Body of pancreas (tissue), 4 donors: ENCODE data around the gene ULK4. TPM values are rescaled to one million over a fixed set of nuclear protein-coding genes. Genes with fewer than 3 reads are reported as not detected.

Experiments
- ATAC-seq: fragments of 150-250 bp; one replicate; pipeline ENCODE4 v1.9.1; 2016
- DNase-seq, 4 donors: peaks; one replicate each; pipeline ENCODE4 v3.0.0-alpha.2; 2019
- H3K27ac ChIP-seq, 4 donors: fragments of 200-600 bp; sonication (generic); 1 replicate in 3 of 4; 2 replicates in 1 of 4; pipeline versions ENCODE4 v1.5.1 to v1.6.1; 2016 to 2019; ENCODE audit warnings: mild to moderate bottlenecking in 1 of 4, mixed read lengths in 1 of 4, moderate library complexity in 1 of 4
- H3K27me3 ChIP-seq, 2 donors: fragments of 200-600 bp; sonication (generic); one replicate each; pipeline ENCODE4 v1.6.0; 2016; ENCODE audit warnings: mild to moderate bottlenecking in 1 of 2
- H3K36me3 ChIP-seq, 2 donors: fragments of 200-600 bp; sonication (generic); replicated peaks in 1 of 2; 2 replicates each; pipeline ENCODE4 v1.5.1; 2016; ENCODE audit warnings: low read depth in 2 of 2; ENCODE audit not compliant: insufficient read depth in 1 of 2
- H3K4me1 ChIP-seq: fragments of 200-600 bp; sonication (generic); one replicate; pipeline ENCODE4 v1.6.0; 2016
- H3K4me3 ChIP-seq, 2 donors: fragments of 200-600 bp; sonication (generic); 1 replicate in 1 of 2; 2 replicates in 1 of 2; pipeline ENCODE4 v1.5.1; 2016 to 2019
- H3K9me3 ChIP-seq, 3 donors: fragments of 200-600 bp; sonication (generic); 1 replicate in 2 of 3; 2 replicates in 1 of 3; pipeline ENCODE4 v1.5.1; 2016
- CTCF ChIP-seq, 7 experiments: fragments of 450-650 bp in 4 of 7; fragments of 200-600 bp in 3 of 7; sonication (generic) in 3 of 7; IDR thresholded peaks; one replicate each; pipeline ENCODE4 v1.5.1; 2016 to 2019; ENCODE audit warnings: antibody characterized with exemption in 7 of 7
- POLR2A ChIP-seq, 3 donors: fragments of 450-650 bp; IDR thresholded peaks; one replicate each; pipeline ENCODE4 v1.6.1; 2016; ENCODE audit warnings: antibody characterized with exemption in 3 of 3, mild to moderate bottlenecking in 2 of 3
- WGBS, 2 donors: methylation state at CpG; one replicate each; pipeline ENCODE4 v1.1.5; 2017; 5-methylcytosine and 5-hydroxymethylcytosine counted together
- intact Hi-C: fragments of 100-400 bp; cut with DNase I; formaldehyde crosslinking; loops from one replicate; pipeline ENCODE4 v1.15.1; 2023
- total RNA-seq, 2 donors: library from RNA; depleted of rRNA; stranded (reverse); fragments of >200 nt; gene quantifications; one replicate each; pipeline ENCODE4 v1.1.0, GENCODE V29; 2016

ULK4 gene
- total RNA-seq, 2 donors from 2014 or later: 7.3 to 12.5 TPM

- no peak for TF ChIP-seq CTCF (IDR thresholded peaks at IDR 0.05)
- no peak for TF ChIP-seq POLR2A (IDR thresholded peaks at IDR 0.05)
- no peak overlapping the region for H3K4me3 ChIP-seq
- H3K27me3 ChIP-seq: no peaks in the 10 kb centered on the region
- H3K36me3 ChIP-seq: no peaks in the 10 kb centered on the region
- H3K9me3 ChIP-seq: no peaks in the 10 kb centered on the region
- no peak overlapping the region for H3K27ac ChIP-seq
- intact Hi-C loops: no loop called here
- H3K4me1 ChIP-seq: no peaks in the 10 kb centered on the region
- no peak for DNase-seq
- ATAC-seq: no peak
These were observed 208.3 kb downstream of the ULK4 start for GRCh38 chr3:41753651-41754050.

GRCh38 chr3:41751597-41751996 is 210.3 kb downstream of the ULK4 start:
- TF ChIP-seq POLR2A (IDR thresholded peaks at IDR 0.05): no peak
- no peak for TF ChIP-seq CTCF (IDR thresholded peaks at IDR 0.05)
- H3K27ac ChIP-seq: no peak overlapping the region
- H3K36me3 ChIP-seq: no peaks in the 10 kb centered on the region
- no peak for DNase-seq
- H3K9me3 ChIP-seq: no peaks in the 10 kb centered on the region
- H3K4me1 ChIP-seq: no peaks in the 10 kb centered on the region
- no peaks in the 10 kb centered on the region for H3K27me3 ChIP-seq
- intact Hi-C loops: no loop called here
- ATAC-seq: no peak
- H3K4me3 ChIP-seq: no peak overlapping the region

- DNase-seq (no peak), ATAC-seq (no peak)
- intact Hi-C loops: no loop called here
- H3K27me3 ChIP-seq: no peaks in the 10 kb centered on the region
- no peak overlapping the region for H3K4me3 ChIP-seq
- H3K36me3 ChIP-seq: no peaks in the 10 kb centered on the region
- whole genome bisulfite sequencing, 2 donors: 91 to 93% methylated on average over 4 of the region's 4 CpGs
- no peak overlapping the region for H3K27ac ChIP-seq
- TF ChIP-seq POLR2A (IDR thresholded peaks at IDR 0.05) (no peak), CTCF (IDR thresholded peaks at IDR 0.05) (no peak)
- no peaks in the 10 kb centered on the region for H3K9me3 ChIP-seq
- no peaks in the 10 kb centered on the region for H3K4me1 ChIP-seq
These were observed 211.9 kb downstream of the ULK4 start for GRCh38 chr3:41749988-41750387.

GRCh38 chr3:41746215-41746614 is 215.7 kb downstream of the ULK4 start:
- Histone ChIP-seq H3K4me3 (no peak overlapping the region), H3K9me3 (no peaks in the 10 kb centered on the region), H3K4me1 (no peaks in the 10 kb centered on the region), H3K27me3 (no peaks in the 10 kb centered on the region), H3K27ac (no peak overlapping the region), H3K36me3 (no peaks in the 10 kb centered on the region)
- 79 to 100% methylated on average over 1 of the region's 1 CpG for WGBS, 2 donors
- DNase-seq (no peak), ATAC-seq (no peak)
- TF ChIP-seq POLR2A (IDR thresholded peaks at IDR 0.05) (no peak), CTCF (IDR thresholded peaks at IDR 0.05) (no peak)
- intact Hi-C loops: no loop called here

- no peaks in the 10 kb centered on the region for H3K36me3 ChIP-seq
These were observed 219.8 kb downstream of the ULK4 start for GRCh38 chr3:41742121-41742520.

More at GRCh38 chr3:41742121-41742520, 219.8 kb downstream of the ULK4 start:
- Histone ChIP-seq H3K9me3 (no peaks in the 10 kb centered on the region), H3K4me3 (no peak overlapping the region), H3K4me1 (no peaks in the 10 kb centered on the region), H3K27ac (no peak overlapping the region), H3K27me3 (no peaks in the 10 kb centered on the region)
- intact Hi-C loops: no loop called here
- DNase-seq (no peak), ATAC-seq (no peak)
- TF ChIP-seq POLR2A (IDR thresholded peaks at IDR 0.05): no peak
- TF ChIP-seq CTCF (IDR thresholded peaks at IDR 0.05): no peak
